HuH-7.5 (cell line): ENCODE measurements around the gene MDM2.
"Not testable (repeated sequence)": the region's sequence is repeated elsewhere in the genome, so short reads cannot be mapped to it uniquely, and the experiment has no call there.

ENCODE experiments used
- DNase-seq: peaks from one replicate; pipeline ENCODE4 v3.0.0; 2011; ENCODE audit warnings: low spot score

MDM2 gene

DNA sequence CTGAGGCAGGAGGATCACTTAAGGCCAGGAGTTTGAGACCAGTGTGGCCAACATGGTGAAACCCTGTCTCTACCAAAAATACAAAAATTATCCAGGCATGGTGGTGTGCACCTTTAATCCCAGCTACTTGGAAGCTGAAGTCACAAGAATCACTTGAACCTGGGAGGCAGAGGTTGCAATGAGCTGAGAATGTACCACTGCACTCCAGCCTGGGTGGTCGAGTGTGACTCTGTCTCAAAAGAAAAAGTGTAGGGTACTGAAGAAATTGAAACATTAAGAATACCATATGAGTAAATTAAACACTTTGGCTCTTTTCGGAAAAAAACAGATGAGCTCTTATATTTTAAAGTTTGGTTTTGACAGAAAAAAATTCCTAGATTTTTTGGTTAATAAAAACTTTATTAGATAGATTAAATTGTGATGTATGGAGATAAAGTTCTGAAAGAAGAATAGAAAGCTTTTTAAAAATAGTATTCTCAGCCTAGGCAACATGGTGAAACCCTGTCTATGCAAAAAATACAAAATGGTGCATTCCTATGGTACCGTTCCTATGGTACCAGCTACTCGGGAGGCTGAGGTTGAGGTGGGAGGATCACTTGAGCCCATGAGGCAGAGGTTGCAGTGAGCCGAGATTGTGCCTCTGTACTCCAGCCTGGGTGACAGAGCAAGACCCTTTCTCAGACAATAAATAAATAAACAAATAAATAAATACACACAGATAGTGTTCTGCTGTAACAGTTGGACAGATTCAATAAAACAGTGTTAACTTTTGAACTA lies 20.1 kb downstream of the MDM2 start:
- no peak for DNase-seq

DNA sequence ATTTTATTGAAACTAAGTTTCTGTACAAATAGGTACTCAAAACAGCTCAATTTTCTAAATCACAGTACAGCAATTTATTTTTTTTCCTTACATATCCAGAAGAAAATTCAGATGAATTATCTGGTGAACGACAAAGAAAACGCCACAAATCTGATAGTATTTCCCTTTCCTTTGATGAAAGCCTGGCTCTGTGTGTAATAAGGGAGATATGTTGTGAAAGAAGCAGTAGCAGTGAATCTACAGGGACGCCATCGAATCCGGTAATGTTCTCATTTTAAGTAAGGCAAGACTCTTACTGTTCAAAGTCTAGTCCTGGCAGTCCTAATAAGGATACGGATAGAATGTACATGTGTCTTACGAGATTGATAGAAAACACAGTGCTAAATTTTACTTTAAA lies 20.7 kb downstream of the MDM2 start:
- DNase-seq, result no peak

- DNase-seq, result no peak
Observed at GRCh38 chr12:68831272-68831671, 23.3 kb downstream of the MDM2 start.

DNA sequence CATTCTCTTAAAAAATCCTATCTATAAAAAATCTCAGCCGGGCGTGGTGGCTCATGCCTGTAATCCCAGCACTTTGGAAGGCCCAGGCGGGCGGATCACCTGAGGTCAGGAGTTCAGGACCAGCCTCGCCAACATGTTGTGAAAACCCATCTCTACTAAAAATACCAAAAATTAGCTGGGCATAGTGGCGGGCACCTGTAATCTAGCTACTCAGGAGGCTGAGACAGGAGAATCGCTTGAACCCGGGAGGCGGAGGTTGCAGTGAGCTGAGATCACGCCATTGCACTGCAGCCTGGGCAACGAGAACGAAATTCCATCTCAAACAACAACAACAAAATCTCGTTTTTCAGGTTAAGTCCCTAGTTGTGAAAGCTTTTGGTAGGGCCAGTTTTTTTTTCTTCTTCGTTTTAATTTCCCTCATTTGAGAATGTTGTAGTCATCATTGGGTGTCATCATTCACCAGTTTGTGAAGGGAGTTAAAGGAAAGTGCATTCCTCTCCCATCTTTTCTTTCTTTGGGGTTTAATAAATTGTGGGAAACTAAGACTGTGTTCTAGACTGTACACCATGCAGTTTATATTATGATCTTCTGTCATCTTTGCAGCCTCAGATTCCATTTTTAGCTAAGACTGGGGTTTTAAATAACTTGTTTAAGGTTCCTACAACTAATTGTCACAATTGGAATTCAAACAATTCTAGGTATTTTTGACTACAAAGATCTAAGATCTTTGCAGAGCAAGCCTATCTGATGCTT lies 23.9 kb downstream of the MDM2 start:
- no peak for DNase-seq

- DNase-seq, result no peak
Observed at GRCh38 chr12:68832504-68832867, 24.5 kb downstream of the MDM2 start.

GRCh38 chr12:68833508-68833907 lies 25.5 kb downstream of the MDM2 start:
- no peak for DNase-seq

- no peak for DNase-seq
Observed at GRCh38 chr12:68835333-68835908, 27.4 kb downstream of the MDM2 start.

DNA sequence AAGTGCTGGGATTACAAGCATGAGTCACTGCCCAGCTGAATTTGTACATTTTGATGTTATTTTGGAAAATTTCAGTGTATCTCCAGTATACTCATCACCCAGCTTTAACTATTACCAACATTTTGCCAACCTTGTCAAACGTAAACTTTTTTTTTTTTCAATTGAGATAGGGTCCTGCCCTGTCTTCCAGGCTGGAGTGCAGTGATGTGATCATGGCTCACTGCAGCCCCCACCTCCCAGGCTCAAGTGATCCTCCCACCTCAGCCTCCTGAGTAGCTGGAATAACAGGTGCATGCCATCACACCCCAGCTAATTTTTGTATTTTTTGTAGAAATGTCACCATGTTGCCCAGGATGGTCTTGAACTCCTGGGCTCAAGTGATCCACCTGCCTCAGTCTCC lies 29.2 kb downstream of the MDM2 start:
- DNase-seq, result no peak

DNA sequence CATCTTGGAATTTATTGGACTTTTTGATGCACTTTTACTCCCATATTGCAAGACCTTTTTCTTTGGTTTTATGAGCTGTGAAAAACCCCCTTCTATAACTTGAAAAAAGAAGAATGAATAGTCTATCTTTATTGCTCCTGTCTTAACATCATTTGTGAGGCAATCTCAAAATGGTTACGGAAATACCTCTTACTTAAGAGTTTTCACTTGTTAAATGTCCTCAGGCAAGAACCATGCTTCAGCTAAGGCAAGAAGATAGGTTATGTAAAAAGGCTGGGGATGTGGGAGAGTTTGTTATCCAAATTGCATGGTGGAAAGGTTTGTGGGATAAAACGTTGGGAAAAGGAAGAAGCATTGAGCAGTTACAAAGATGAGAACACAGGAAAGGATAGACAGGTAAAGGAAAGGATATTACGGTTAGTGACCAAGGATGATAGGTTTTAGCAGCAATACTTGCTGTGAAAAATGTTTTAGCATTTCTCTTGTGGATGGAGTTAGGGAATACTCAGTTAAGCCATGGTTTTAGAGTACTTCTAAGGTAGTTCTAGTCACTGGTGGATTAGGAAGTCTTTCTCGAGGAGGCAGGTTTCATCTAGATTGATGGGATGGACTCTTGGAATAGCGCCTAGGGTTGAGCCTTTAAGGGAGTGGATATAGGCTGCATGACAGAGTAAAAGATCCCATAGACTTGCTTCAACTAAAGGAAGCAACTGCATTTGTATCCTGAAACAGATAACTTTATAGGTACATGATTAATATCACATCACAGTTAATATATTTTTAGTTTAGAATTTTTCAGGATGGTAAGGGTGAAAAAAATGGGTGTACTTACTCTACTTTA lies 30.3 kb downstream of the MDM2 start:
- DNase-seq, result no peak

DNA sequence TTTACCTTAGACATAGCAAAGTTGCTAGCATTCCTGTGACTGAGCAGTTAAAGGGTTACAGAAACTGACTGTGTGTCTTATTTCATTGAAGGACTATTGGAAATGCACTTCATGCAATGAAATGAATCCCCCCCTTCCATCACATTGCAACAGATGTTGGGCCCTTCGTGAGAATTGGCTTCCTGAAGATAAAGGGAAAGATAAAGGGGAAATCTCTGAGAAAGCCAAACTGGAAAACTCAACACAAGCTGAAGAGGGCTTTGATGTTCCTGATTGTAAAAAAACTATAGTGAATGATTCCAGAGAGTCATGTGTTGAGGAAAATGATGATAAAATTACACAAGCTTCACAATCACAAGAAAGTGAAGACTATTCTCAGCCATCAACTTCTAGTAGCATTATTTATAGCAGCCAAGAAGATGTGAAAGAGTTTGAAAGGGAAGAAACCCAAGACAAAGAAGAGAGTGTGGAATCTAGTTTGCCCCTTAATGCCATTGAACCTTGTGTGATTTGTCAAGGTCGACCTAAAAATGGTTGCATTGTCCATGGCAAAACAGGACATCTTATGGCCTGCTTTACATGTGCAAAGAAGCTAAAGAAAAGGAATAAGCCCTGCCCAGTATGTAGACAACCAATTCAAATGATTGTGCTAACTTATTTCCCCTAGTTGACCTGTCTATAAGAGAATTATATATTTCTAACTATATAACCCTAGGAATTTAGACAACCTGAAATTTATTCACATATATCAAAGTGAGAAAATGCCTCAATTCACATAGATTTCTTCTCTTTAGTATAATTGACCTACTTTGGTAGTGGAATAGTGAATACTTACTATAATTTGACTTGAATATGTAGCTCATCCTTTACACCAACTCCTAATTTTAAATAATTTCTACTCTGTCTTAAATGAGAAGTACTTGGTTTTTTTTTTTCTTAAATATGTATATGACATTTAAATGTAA lies 31.5 kb downstream of the MDM2 start:
- no peak for DNase-seq

GRCh38 chr12:68841175-68841574 lies 33.2 kb downstream of the MDM2 start:
- not testable (repeated sequence) for DNase-seq

GRCh38 chr12:68841717-68842116 lies 33.7 kb downstream of the MDM2 start:
- DNase-seq, result no peak

DNA sequence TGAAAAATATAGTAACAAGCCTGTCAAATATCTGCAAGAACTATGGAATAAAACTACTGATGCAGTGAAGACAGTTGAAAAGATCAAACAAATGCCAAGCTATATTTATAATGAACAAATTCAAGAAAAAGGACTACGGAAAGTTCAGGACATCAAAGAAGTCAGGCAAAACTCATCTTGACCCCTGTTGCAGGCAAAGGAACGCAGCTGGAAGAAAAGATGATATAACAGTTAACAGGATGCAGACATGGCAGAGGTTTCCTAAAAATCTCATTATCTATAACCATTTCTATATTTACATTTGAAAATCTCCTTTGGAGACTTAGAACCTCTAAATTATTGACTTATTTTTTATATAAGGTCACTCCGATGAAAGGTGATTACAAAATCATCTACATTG lies 34.1 kb downstream of the MDM2 start:
- DNase-seq, result no peak

- DNase-seq, result no peak
Observed at GRCh38 chr12:68842784-68843567, 35.0 kb downstream of the MDM2 start.

- no peak for DNase-seq
Observed at GRCh38 chr12:68844318-68844745, 36.4 kb downstream of the MDM2 start.

DNA sequence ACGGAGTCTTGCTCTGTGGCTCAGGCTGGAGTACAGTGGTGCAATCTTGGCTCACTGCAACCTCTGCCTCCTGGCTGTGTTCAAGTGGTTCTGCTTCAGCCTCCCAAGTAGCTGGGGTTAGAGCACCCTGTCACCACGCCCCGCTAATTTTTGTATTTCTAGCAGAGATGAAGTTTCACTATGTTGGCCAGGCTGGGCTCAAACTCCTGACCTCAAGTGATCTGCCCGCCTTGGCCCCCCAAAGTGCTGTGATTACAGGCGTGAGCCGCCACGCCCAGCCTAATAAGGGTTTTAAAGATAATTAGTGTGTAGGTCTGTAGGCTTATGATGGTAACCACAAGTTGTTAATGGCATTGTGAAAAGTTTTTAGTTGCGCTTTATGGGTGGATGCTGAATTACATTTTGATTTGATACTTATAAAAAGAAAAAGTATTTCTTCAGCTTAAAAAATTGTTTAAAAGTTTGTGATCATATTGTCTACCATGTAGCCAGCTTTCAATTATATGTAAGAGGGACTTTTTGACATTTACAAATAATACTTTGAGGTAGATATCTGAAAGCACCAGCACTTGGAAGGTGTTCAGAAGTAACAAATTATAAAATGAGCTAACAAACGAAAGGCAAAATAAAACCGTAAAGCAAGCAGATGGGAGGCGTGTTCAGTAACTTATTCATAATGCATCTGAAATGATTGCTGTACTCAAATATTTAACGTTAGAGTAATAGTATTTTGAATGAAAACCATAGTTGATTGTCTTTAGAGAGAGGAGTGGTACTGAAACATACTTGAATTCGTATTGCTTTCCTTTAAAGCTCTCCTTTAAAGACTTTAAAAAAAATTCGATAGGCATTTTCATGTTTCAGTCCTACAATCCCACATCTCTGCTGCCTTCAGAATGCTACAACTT lies 37.1 kb downstream of the MDM2 start:
- no peak for DNase-seq

DNA sequence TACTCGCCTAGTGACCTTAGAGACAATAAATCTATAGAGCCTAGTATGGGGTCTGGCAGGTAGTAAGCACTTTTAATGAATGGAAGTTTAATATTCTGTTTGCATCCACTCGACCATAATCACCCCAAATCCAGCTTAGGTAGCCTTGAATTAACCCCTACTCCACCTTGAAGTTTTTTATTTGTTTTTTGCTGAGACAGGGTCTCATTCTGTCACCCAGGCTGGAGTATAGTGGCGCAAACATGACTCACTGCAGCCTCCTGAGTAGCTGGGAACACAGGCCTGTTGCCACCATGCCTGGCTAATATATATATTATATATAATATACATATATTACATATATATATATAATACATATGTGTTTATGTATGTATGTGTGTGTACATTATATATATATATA lies 38.8 kb downstream of the MDM2 start:
- DNase-seq, result no peak

DNA sequence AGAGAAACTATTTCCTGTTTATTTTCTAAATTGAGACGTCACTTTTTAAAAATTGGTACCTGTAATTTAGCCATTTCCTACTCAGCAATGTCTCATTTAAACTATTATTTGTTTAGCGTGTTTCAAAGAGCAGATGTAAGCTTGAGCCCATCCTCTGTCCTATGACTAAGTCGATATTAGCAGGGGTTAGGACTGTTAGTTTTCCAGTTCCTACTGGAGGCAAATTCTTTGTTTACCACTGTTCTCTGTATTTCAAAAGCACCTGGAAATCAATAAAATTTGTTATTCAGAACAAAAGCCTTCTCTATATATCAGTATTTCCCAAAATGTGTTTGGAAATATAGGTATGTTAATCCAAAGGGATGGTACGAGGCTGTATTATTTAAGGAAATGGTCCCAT lies 42.4 kb downstream of the MDM2 start:
- DNase-seq, result peak; percentile 46

DNA sequence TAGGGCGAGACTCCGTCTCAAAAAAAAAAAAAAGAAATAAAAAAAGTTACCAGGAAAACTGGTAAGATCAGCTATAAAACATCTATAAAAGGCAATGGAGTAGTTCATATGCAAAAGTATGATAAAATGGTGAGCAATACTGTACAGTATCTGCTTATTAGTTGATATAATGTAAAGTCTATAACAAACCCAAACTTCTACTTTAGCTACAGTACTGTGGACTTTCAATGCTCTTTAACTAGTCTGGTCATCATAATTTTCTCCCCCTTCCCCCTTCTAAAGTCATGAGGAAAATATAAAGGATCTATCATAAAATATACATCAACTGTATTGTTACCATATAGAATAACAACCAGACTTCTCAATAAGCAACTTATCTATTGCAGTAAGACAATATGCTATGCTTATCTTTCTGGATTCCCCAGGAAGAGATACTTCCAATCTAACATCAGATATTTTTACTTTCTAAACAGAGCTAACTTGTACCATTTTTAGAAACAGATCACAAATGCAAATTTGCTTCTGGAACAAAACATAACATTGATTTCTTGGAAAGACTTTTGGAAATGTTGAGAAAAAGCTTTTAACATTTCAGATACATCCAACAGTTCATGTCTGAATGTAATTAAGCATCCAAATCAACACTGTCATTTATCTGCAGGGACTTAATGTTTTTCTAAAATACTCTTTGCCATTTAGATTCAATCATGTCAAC lies 43.8 kb downstream of the MDM2 start:
- DNase-seq, result no peak
